Ovary (tissue), 3 donors: ENCODE data around the gene SIGLEC1.

Experiments
- CTCF ChIP-seq, 3 donors: fragments of 450-650 bp in 2 of 3; fragments of 200-600 bp in 1 of 3; IDR thresholded peaks; one replicate each; pipeline versions ENCODE4 v1.5.1 to v1.8.0; 2016 to 2022; ENCODE audit warnings: antibody characterized with exemption in 3 of 3, mild to moderate bottlenecking in 1 of 3
- EP300 ChIP-seq: sonication (generic); formaldehyde crosslinking; IDR thresholded peaks from one replicate; pipeline ENCODE4 v1.6.1; 2017; ENCODE audit warnings: antibody characterized with exemption
- donor health status: DM: no; HTN: no; CAD: no.

GRCh38 chr20:3743251-3743650 lies 30.9 kb upstream of the SIGLEC1 start:
- TF ChIP-seq CTCF (IDR thresholded peaks at IDR 0.05) (no peak), EP300 (no peak)
